Aorta (tissue), 5 donors: Measurements from ENCODE around the gene ACSS1. TPM values are rescaled to one million over a fixed set of nuclear protein-coding genes. Genes with fewer than 3 reads are reported as not detected.

ENCODE experiments used
- ATAC-seq: fragments of 200-7000 bp; cut with Tn5 transposase; one replicate; pipeline ENCODE4 v1.9.1; 2022; ENCODE audit warnings: moderate library complexity; ENCODE audit not compliant: low FRiP score
- DNase-seq, 2 donors: peaks; one replicate each; pipeline ENCODE4 v3.0.0-alpha.2; 2020
- H3K27ac ChIP-seq, 2 donors: one replicate each; pipeline ENCODE4 v1.5.1; 2013; ENCODE audit warnings: low read length in 2 of 2, mild to moderate bottlenecking in 2 of 2, moderate library complexity in 2 of 2, control low read depth in 1 of 2, inconsistent platforms in 1 of 2, low read depth in 1 of 2
- H3K27me3 ChIP-seq, 2 donors: one replicate each; pipeline ENCODE4 v1.6.1; 2013; ENCODE audit warnings: control low read depth in 1 of 2, low read length in 1 of 2, mild to moderate bottlenecking in 1 of 2, moderate library complexity in 1 of 2; ENCODE audit not compliant: insufficient read depth in 2 of 2, control insufficient read depth in 1 of 2
- H3K36me3 ChIP-seq, 2 donors: one replicate each; pipeline ENCODE4 v1.6.1; 2013; ENCODE audit warnings: control low read depth in 1 of 2, low read length in 1 of 2, mild to moderate bottlenecking in 1 of 2; ENCODE audit not compliant: insufficient read depth in 2 of 2, control insufficient read depth in 1 of 2
- H3K4me1 ChIP-seq, 2 donors: one replicate each; pipeline ENCODE4 v1.6.1; 2013; ENCODE audit warnings: low read length in 2 of 2, control low read depth in 1 of 2, mild to moderate bottlenecking in 1 of 2, moderate library complexity in 1 of 2; ENCODE audit not compliant: insufficient read depth in 2 of 2, control insufficient read depth in 1 of 2
- H3K4me3 ChIP-seq, 2 donors: one replicate each; pipeline ENCODE4 v1.5.1; 2013; ENCODE audit warnings: low read length in 2 of 2, control low read depth in 1 of 2, mild to moderate bottlenecking in 1 of 2
- H3K9me3 ChIP-seq: one replicate; pipeline ENCODE4 v1.6.1; 2013; ENCODE audit warnings: mild to moderate bottlenecking, low read length; ENCODE audit not compliant: control insufficient read depth
- WGBS, 2 donors: extraction: QIAGEN DNeasy Blood & Tissue Kit; methylation state at CpG; one replicate each; pipeline ENCODE4 v1.1.7; 2013; 5-methylcytosine and 5-hydroxymethylcytosine counted together
- intact Hi-C, 2 donors: fragments of 100-400 bp; cut with DNase I; formaldehyde crosslinking; loops; one replicate each; pipeline versions ENCODE4 v1.14.2 to v1.15.0; 2022
- polyA plus RNA-seq, 2 donors: library from polyadenylated mRNA; stranded (reverse); fragments of 200-250 nt; gene quantifications; one replicate each; pipeline ENCODE4 v1.2.3, GENCODE V29; 2013
- total RNA-seq, 2 donors: library from RNA; stranded (reverse); fragmentation: NEBNext Ultra II Directional; extraction: Animal tissue kit (Norgen Biotek cat#: 25700); gene quantifications; one replicate each; pipeline ENCODE4 v1.2.1, GENCODE V29; 2021
- donor health status: healthy with polysubstance abuse.
- donor health status: Bipolar disorder and iron deficiency.
- donor health status: DM: no; HTN: no; CAD: no.
- donor health status: DM: no; HTN: no; CAD: no.
- donor health status: DM: yes; HTN: yes; CAD: no.

The ACSS1 gene
- total and polyA plus RNA-seq, 4 donors = 7.6 to 23.4 (median 18.3) TPM

GRCh38 chr20:24989162-24989561, 68.8 kb downstream of the ACSS1 start:
- no peaks in the 10 kb centered on the region for H3K4me1 ChIP-seq
- no peaks in the 10 kb centered on the region for H3K9me3 ChIP-seq
- ATAC-seq = no peak
- H3K36me3 ChIP-seq = no peaks in the 10 kb centered on the region
- no peak overlapping the region for H3K27ac ChIP-seq
- DNase-seq = no peak
- H3K4me3 ChIP-seq = no peak overlapping the region
- WGBS, 2 donors = 89 to 92% methylated on average over 3 of the region's 3 CpGs
- intact Hi-C loops = no loop called here
- no peaks in the 10 kb centered on the region for H3K27me3 ChIP-seq

GRCh38 chr20:24987873-24988835, 69.8 kb downstream of the ACSS1 start:
- 91 to 92% methylated on average over 7 of the region's 7 CpGs for WGBS, 2 donors
- H3K4me1 ChIP-seq = no peaks in the 10 kb centered on the region
- DNase-seq = no peak

GRCh38 chr20:24987244-24987643, 70.7 kb downstream of the ACSS1 start:
- DNase-seq (no peak), ATAC-seq (no peak)
- no peaks in the 10 kb centered on the region for H3K4me1 ChIP-seq
- H3K4me3 ChIP-seq = no peak overlapping the region
- 90% methylated on average over 2 of the region's 2 CpGs for WGBS, 2 donors
- no peaks in the 10 kb centered on the region for H3K9me3 ChIP-seq
- no peaks in the 10 kb centered on the region for H3K36me3 ChIP-seq
- no peaks in the 10 kb centered on the region for H3K27me3 ChIP-seq
- no peak overlapping the region for H3K27ac ChIP-seq
- intact Hi-C loops = no loop called here

More at GRCh38 chr20:24987873-24988835, 69.8 kb downstream of the ACSS1 start:
- intact Hi-C loops = no loop called here
- Histone ChIP-seq H3K36me3 (no peaks in the 10 kb centered on the region), H3K9me3 (no peaks in the 10 kb centered on the region), H3K27me3 (no peaks in the 10 kb centered on the region), H3K27ac (no peak overlapping the region), H3K4me3 (no peak overlapping the region)
- no peak for ATAC-seq

GRCh38 chr20:24986436-24987015, 71.4 kb downstream of the ACSS1 start:
- H3K27ac ChIP-seq = no peak overlapping the region
- H3K4me1 ChIP-seq = no peaks in the 10 kb centered on the region
- H3K27me3 ChIP-seq = no peaks in the 10 kb centered on the region
- ATAC-seq (no peak), DNase-seq (no peak)
- no peak overlapping the region for H3K4me3 ChIP-seq
- H3K9me3 ChIP-seq = no peaks in the 10 kb centered on the region
- H3K36me3 ChIP-seq = no peaks in the 10 kb centered on the region
- intact Hi-C loops = no loop called here
- WGBS, 2 donors = 91 to 95% methylated on average over 7 of the region's 7 CpGs

- ATAC-seq (no peak), DNase-seq (no peak)
- Histone ChIP-seq H3K27ac (no peak overlapping the region), H3K27me3 (no peaks in the 10 kb centered on the region), H3K4me1 (no peaks in the 10 kb centered on the region), H3K4me3 (no peak overlapping the region), H3K9me3 (no peaks in the 10 kb centered on the region), H3K36me3 (no peaks in the 10 kb centered on the region)
- intact Hi-C loops = no loop called here
- WGBS, 2 donors = 70 to 74% methylated on average over 6 of the region's 6 CpGs
Measured at GRCh38 chr20:24985802-24986201, 72.1 kb downstream of the ACSS1 start.

- DNase-seq (no peak), ATAC-seq (no peak)
- Histone ChIP-seq H3K36me3 (no peaks in the 10 kb centered on the region), H3K4me3 (no peak overlapping the region), H3K27ac (no peak overlapping the region), H3K9me3 (no peaks in the 10 kb centered on the region), H3K27me3 (no peaks in the 10 kb centered on the region), H3K4me1 (no peaks in the 10 kb centered on the region)
- intact Hi-C loops = no loop called here
- WGBS, 2 donors = 67 to 79% methylated on average over 3 of the region's 3 CpGs
Measured at GRCh38 chr20:24984961-24985640, 72.8 kb downstream of the ACSS1 start.

GRCh38 chr20:24983896-24984295, 74.0 kb downstream of the ACSS1 start:
- Histone ChIP-seq H3K27me3 (no peaks in the 10 kb centered on the region), H3K4me3 (no peak overlapping the region), H3K9me3 (no peaks in the 10 kb centered on the region), H3K36me3 (no peaks in the 10 kb centered on the region), H3K4me1 (no peaks in the 10 kb centered on the region), H3K27ac (no peak overlapping the region)
- DNase-seq (no peak), ATAC-seq (no peak)
- intact Hi-C loops = no loop called here
- WGBS, 2 donors = 88% methylated on average over 8 of the region's 8 CpGs

- H3K36me3 ChIP-seq = no peaks in the 10 kb centered on the region
- H3K9me3 ChIP-seq = no peaks in the 10 kb centered on the region
- DNase-seq (peak in 1 of 2 donors; percentile 89), ATAC-seq (no peak)
- 79 to 85% methylated on average over 3 of the region's 3 CpGs for whole genome bisulfite sequencing, 2 donors
- no peak overlapping the region for H3K4me3 ChIP-seq
- no peak overlapping the region for H3K27ac ChIP-seq
- no peaks in the 10 kb centered on the region for H3K4me1 ChIP-seq
- no peaks in the 10 kb centered on the region for H3K27me3 ChIP-seq
- intact Hi-C loops = no loop called here
Measured at GRCh38 chr20:24981790-24982189, 76.1 kb downstream of the ACSS1 start.
